Esophagus muscularis mucosa (tissue), 4 donors: ENCODE data around the gene NTM. TPM values are rescaled to one million over a fixed set of nuclear protein-coding genes. Genes with fewer than 3 reads are reported as not detected.
"Not testable (repeated sequence)": the region's sequence is repeated elsewhere in the genome, so short reads cannot be mapped to it uniquely, and the experiment has no call there.

Experiments used
- DNase-seq: peaks from one replicate; pipeline ENCODE4 v3.0.0-alpha.2; 2017; ENCODE audit errors: extremely low spot score
- H3K27ac ChIP-seq, 4 donors: fragments of 200-600 bp; sonication (generic); replicated peaks in 1 of 4; 1 replicate in 3 of 4; 2 replicates in 1 of 4; pipeline ENCODE4 v1.5.1; 2016 to 2019; ENCODE audit warnings: mild to moderate bottlenecking in 1 of 4
- H3K27me3 ChIP-seq, 4 donors: fragments of 200-600 bp; sonication (generic); one replicate each; pipeline versions ENCODE4 v1.5.1 to v1.6.0; 2016 to 2019
- H3K36me3 ChIP-seq, 4 donors: fragments of 200-600 bp; sonication (generic); one replicate each; pipeline ENCODE4 v1.5.1; 2016 to 2019
- H3K4me1 ChIP-seq, 4 donors: fragments of 200-600 bp; sonication (generic); one replicate each; pipeline ENCODE4 v1.5.1; 2016 to 2019
- H3K4me3 ChIP-seq, 4 donors: fragments of 200-600 bp; sonication (generic); 1 replicate in 2 of 4; 2 replicates in 2 of 4; pipeline ENCODE4 v1.5.1; 2016 to 2019; ENCODE audit warnings: mild to moderate bottlenecking in 4 of 4, moderate library complexity in 1 of 4
- H3K9me3 ChIP-seq, 4 donors: fragments of 200-600 bp; sonication (generic); 1 replicate in 3 of 4; 2 replicates in 1 of 4; pipeline ENCODE4 v1.5.1; 2016 to 2019
- CTCF ChIP-seq, 3 experiments: fragments of 200-600 bp in 2 of 3; fragments of 450-650 bp in 1 of 3; sonication (generic) in 2 of 3; IDR thresholded peaks; one replicate each; pipeline ENCODE4 v1.5.1; 2017 to 2019; ENCODE audit warnings: antibody characterized with exemption in 3 of 3, mild to moderate bottlenecking in 2 of 3, moderate library complexity in 1 of 3
- EP300 ChIP-seq: sonication (generic); formaldehyde crosslinking; IDR thresholded peaks from one replicate; pipeline ENCODE4 v1.6.1; 2017; ENCODE audit warnings: antibody characterized with exemption
- POLR2A ChIP-seq: fragments of 450-650 bp; IDR thresholded peaks from one replicate; pipeline ENCODE4 v1.6.1; 2017; ENCODE audit warnings: antibody characterized with exemption, moderate library complexity, mild to moderate bottlenecking, low read depth
- POLR2AphosphoS5 ChIP-seq, 2 donors: sonication (generic); formaldehyde crosslinking; IDR thresholded peaks; one replicate each; pipeline ENCODE4 v1.6.1; 2017; ENCODE audit warnings: antibody characterized with exemption in 2 of 2
- WGBS: methylation state at CpG from one replicate; pipeline ENCODE4 v1.1.5; 2018; 5-methylcytosine and 5-hydroxymethylcytosine counted together
- intact Hi-C: fragments of 100-400 bp; cut with DNase I; formaldehyde crosslinking; loops from one replicate; pipeline ENCODE4 v1.15.1; 2023
- total RNA-seq, 4 donors: library from RNA; depleted of rRNA; stranded (reverse); fragments of >200 nt; gene quantifications; one replicate each; pipeline versions ENCODE4 v1.1.0 to v1.2.1, GENCODE V29; 2016

The NTM gene
- total RNA-seq, 4 donors from 2014 or later, result 5.6 to 25.3 (median 8.3) TPM

- Histone ChIP-seq H3K4me3 (no peak overlapping the region), H3K4me1 (peaks cover 0 to 15% (median 7%) of the 10 kb centered on the region in 4 donors), H3K27ac (no peak overlapping the region), H3K9me3 (no peaks in the 10 kb centered on the region), H3K36me3 (no peaks in the 10 kb centered on the region), H3K27me3 (no peaks in the 10 kb centered on the region)
- no peak for DNase-seq
- intact Hi-C loops, result no loop called here
- 44% methylated on average over 7 of the region's 8 CpGs for WGBS
- no peak for TF ChIP-seq POLR2A
- no peak for TF ChIP-seq EP300
- TF ChIP-seq CTCF (IDR thresholded peaks at IDR 0.05), result peak in 2 of 3 experiments; percentile 25 to 37
These were observed 942.3 kb downstream of the NTM start for GRCh38 chr11:132312701-132313111.

- 83% methylated on average over 5 of the region's 5 CpGs for WGBS
These were observed 944.6 kb downstream of the NTM start for GRCh38 chr11:132314911-132315455.

GRCh38 chr11:132315696-132316095 is 945.3 kb downstream of the NTM start:
- intact Hi-C loops, result no loop called here
- peaks cover 0 to 4% (median 0%) of the 10 kb centered on the region in 4 donors for H3K36me3 ChIP-seq
- H3K4me1 ChIP-seq, result peaks cover 0 to 8% (median 0%) of the 10 kb centered on the region in 4 donors
- H3K4me3 ChIP-seq, result no peak overlapping the region
- no peak for TF ChIP-seq CTCF (IDR thresholded peaks at IDR 0.05)
- TF ChIP-seq POLR2AphosphoS5 (IDR thresholded peaks at IDR 0.05), result no peak
- no peak for TF ChIP-seq POLR2A
- 87% methylated on average over 5 of the region's 6 CpGs for WGBS
- no peaks in the 10 kb centered on the region for H3K27me3 ChIP-seq
- no peak overlapping the region for H3K27ac ChIP-seq
- no peaks in the 10 kb centered on the region for H3K9me3 ChIP-seq
- DNase-seq, result no peak

More at GRCh38 chr11:132314911-132315455, 944.6 kb downstream of the NTM start:
- H3K9me3 ChIP-seq, result no peaks in the 10 kb centered on the region
- intact Hi-C loops, result no loop called here
- peaks cover 0 to 15% (median 1%) of the 10 kb centered on the region in 4 donors for H3K4me1 ChIP-seq
- H3K27ac ChIP-seq, result no peak overlapping the region
- no peak for TF ChIP-seq POLR2AphosphoS5 (IDR thresholded peaks at IDR 0.05)
- no peak for TF ChIP-seq EP300
- no peak for TF ChIP-seq CTCF (IDR thresholded peaks at IDR 0.05)
- no peak for TF ChIP-seq POLR2A
- H3K36me3 ChIP-seq, result peaks cover 0 to 4% (median 0%) of the 10 kb centered on the region in 4 donors
- DNase-seq, result no peak
- no peaks in the 10 kb centered on the region for H3K27me3 ChIP-seq
- no peak overlapping the region for H3K4me3 ChIP-seq

GRCh38 chr11:132318421-132319157 is 948.2 kb downstream of the NTM start:
- TF ChIP-seq EP300, result no peak
- TF ChIP-seq POLR2AphosphoS5 (IDR thresholded peaks at IDR 0.05), result no peak
- TF ChIP-seq CTCF (IDR thresholded peaks at IDR 0.05), result no peak
- no peak for TF ChIP-seq POLR2A
- intact Hi-C loops, result no loop called here
- no peak for DNase-seq
- H3K36me3 ChIP-seq, result peaks cover 0 to 4% (median 0%) of the 10 kb centered on the region in 4 donors
- H3K4me3 ChIP-seq, result no peak overlapping the region
- no peaks in the 10 kb centered on the region for H3K27me3 ChIP-seq
- 86% methylated on average over 8 of the region's 8 CpGs for WGBS
- H3K27ac ChIP-seq, result no peak overlapping the region
- no peaks in the 10 kb centered on the region for H3K4me1 ChIP-seq
- H3K9me3 ChIP-seq, result no peaks in the 10 kb centered on the region

GRCh38 chr11:132319419-132319818 is 949.0 kb downstream of the NTM start:
- H3K27me3 ChIP-seq, intact Hi-C loops, H3K27ac ChIP-seq, H3K36me3 ChIP-seq, DNase-seq, H3K4me3 ChIP-seq, H3K9me3 ChIP-seq, H3K4me1 ChIP-seq: not testable (repeated sequence)
- 89% methylated on average over 4 of the region's 6 CpGs for whole genome bisulfite sequencing
